T47D (cell line): ENCODE data around the gene INPPL1.
"Not testable (repeated sequence)": the region's sequence is repeated elsewhere in the genome, so short reads cannot be mapped to it uniquely, and the experiment has no call there.

ENCODE experiments used
- DNase-seq, 2 experiments: peaks; one replicate each; pipeline versions ENCODE4 v3.0.0 to v3.0.0-alpha.2; 2011 to 2012; ENCODE audit warnings: low read depth in 1 of 2, low spot score in 1 of 2
- JUND ChIP-seq: IDR thresholded peaks from 2 replicates; pipeline ENCODE4 v1.6.1; 2012; ENCODE audit warnings: low read depth
- in situ Hi-C: cut with HindIII; loops from 2 replicates; pipeline ENCODE4 v1.10.0; 2016; ENCODE audit warnings: low sequenced_read_pairs, low pct_unique_long_range_greater_than_20kb

Gene INPPL1

DNA sequence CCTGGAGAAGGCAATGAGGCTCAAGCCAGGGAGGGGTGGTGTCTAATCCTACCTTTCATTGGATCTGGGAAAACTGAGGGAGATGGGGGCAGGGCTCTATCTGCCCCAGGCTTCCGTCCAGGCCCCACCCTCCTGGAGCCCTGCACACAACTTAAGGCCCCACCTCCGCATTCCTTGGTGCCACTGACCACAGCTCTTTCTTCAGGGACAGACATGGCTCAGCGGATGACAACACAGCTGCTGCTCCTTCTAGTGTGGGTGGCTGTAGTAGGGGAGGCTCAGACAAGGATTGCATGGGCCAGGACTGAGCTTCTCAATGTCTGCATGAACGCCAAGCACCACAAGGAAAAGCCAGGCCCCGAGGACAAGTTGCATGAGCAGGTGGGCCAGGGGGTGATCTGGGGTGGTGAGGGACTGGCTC lies 32.6 kb upstream of the INPPL1 start, which contains the start of gene FOLR1:
TSS of gene FOLR1 (plus strand) at position 180 of the 421 bp plus-strand sequence. CDS start at position 214, 34 bp downstream.
- TF ChIP-seq JUND, result no peak
- in situ Hi-C loops, result no loop called here

DNA sequence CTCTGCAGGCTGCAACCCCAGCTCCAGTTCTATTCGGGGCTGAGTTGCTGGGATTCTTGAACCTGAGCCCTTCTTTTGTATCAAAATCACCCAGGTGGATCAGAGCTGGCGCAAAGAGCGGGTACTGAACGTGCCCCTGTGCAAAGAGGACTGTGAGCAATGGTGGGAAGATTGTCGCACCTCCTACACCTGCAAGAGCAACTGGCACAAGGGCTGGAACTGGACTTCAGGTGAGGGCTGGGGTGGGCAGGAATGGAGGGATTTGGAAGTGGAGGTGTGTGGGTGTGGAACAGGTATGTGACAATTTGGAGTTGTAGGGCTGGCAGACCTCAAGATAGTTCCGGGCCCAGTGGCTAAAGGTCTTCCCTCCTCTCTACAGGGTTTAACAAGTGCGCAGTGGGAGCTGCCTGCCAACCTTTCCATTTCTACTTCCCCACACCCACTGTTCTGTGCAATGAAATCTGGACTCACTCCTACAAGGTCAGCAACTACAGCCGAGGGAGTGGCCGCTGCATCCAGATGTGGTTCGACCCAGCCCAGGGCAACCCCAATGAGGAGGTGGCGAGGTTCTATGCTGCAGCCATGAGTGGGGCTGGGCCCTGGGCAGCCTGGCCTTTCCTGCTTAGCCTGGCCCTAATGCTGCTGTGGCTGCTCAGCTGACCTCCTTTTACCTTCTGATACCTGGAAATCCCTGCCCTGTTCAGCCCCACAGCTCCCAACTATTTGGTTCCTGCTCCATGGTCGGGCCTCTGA lies 28.9 kb upstream of the INPPL1 start:
- no peak for TF ChIP-seq JUND
- DNase-seq, result no peak
- in situ Hi-C loops, result no loop called here

More for the DNA sequence above, 32.6 kb upstream of the INPPL1 start, which contains the start of gene FOLR1:
- DNase-seq, result peak; percentile 26 to 78

DNA sequence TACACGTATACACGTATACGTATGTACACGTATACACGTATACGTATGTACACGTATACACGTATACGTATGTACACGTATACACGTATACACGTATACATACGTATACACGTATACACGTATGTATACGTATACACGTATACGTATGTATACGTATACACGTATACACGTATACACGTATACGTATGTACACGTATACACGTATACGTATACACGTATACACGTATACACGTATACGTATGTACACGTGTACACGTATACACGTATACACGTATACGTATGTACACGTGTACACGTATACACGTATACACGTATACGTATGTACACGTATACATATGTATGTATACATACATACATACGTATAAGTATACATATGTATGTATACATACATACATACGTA lies 23.1 kb upstream of the INPPL1 start:
- in situ Hi-C loops, DNase-seq: not testable (repeated sequence)

DNA sequence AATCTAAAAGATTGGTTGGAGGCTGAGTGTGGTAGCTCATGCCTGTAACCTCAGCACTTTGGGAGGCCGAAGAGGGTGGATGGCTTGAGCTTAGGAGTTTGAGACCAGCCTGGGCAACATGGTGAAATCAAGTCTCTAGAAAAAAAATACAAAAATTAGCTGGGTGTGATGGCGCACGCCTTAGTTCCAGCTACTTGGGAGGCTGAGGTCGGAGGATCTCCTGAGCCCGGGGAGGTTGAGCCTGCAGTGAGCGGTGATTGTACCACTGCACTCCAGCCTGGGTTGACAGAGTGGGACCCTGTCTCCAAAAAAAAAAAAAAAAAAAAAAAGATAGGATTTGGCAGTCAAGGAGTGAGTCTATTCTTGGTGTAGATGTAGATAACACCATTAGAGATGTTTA lies 22.0 kb upstream of the INPPL1 start:
- DNase-seq, result no peak
- in situ Hi-C loops, result no loop called here
- TF ChIP-seq JUND, result no peak

DNA sequence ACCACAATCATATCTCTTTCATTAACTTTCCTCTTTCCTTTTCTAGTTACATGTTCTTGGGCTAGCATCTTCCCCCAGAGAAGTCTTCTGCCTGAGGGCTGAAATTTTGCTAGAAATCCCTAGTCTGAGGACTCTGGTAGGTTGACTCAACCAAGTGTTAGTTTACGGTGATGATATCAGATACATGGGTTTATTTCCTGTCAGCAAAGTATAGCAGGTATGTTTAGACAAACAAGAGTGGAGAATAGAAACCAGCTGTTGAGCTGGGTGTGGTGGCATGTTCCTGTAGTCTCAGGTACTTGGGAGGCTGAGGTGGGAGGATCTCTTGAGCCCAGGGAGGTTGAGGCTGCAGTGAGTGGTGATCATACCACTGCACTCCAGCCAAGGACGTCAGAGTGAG lies 21.4 kb upstream of the INPPL1 start:
- no peak for TF ChIP-seq JUND
- peak in 1 of 2 experiments; percentile 27 for DNase-seq
- in situ Hi-C loops, result no loop called here

DNA sequence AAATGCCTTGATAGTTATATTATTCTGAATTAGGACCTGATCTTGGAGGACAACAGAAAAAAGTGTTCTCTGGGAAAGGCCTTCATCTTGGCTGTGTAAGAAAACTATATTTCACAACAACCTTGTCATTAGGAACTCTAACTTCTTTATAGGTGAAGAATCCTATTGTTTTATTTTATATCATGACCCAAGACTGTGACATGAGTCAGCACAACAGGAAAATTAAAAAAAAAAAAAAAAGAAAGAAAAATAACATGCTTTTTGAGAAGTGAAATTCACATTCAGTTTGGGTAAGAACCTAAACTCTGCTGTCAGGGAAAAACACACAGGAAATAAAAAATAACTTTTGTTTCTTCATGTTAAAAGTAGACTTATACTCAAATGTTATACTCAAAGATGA lies 19.7 kb upstream of the INPPL1 start:
- TF ChIP-seq JUND, result no peak
- no peak for DNase-seq
- in situ Hi-C loops, result no loop called here

DNA sequence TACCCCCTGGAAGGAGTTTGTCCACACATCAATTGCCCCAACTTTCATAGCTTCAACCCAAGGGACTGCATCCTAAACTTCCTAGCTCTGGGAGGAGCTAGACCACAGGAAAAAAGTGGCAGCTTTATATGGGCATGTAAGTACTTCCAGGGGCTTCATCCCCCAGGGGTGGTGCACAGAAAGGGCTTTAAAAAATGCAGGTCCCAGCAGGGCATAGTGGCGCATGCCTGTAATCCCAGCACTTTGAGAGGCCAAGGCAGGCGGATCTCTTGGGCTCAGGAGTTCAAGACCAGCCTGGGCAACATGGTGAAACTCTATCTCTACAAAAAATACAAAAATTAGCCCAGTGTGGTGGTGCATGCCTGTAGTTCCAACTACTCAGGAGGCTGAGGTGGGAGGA lies 17.8 kb upstream of the INPPL1 start:
- in situ Hi-C loops, DNase-seq: not testable (repeated sequence)

DNA sequence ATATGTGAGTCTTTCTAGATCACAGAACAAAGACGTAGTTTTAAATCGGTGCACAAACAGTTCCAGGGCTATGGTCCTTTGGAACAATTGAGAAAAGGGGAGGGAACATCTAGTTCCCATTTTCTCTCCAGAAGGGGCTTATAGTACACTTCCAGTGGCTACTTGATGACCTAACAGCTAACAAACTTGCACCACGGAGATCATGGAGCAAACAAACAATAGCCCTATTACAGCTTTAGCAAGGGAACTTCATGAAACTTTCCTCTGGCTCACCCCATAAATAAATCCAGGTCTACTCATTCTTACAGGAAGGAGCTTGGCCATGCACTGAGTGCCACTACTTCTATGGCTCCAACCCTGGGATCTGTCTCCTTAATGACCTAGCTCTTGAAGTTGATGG lies 16.3 kb upstream of the INPPL1 start:
- no peak for DNase-seq
- in situ Hi-C loops, result no loop called here
- TF ChIP-seq JUND, result no peak

DNA sequence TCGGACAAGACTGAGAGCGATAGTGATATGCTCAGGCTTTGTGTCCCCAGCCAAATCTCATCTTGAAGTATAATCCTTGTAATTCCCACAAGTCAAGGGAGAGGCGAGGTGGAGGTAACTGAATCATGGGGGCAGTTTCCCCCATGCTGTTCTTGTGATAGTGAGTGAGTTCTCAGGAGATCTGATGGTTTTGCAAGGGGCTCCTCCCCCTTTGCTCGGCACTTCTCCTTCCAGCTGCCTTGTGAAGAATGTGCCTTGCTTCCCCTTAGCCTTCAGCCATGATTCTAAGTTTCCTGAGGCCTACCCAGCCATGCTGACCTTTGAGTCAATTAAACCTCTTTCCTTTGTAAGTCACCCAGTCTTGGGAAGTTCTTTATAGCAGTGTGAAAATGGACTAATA lies 15.5 kb upstream of the INPPL1 start:
- TF ChIP-seq JUND, result no peak
- DNase-seq, result no peak
- in situ Hi-C loops, result no loop called here

DNA sequence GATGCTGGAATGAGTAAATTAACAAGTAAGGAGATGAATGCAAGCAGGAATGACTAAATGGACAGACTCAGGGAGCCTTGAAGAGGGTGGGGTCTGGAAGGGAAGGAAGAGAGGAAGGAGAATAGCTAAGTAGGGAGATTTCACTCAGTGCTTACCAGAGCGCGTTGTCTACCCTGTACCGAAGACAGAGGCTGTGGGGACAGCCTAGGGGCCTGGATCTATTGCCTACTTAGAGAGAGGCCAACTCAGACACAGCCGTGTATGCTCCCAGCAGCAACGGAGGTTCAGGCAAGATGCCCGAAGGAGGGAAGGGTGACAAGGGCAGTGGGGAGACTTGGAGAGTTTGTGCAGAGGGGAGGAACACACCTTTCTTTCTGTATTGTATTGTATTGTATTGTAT lies 7.9 kb upstream of the INPPL1 start, which contains the start of gene FOLR2:
TSS of gene FOLR2 (plus strand) at position 157 of the 400 bp plus-strand sequence. CDS start 1,791 bp downstream, outside the sequence.
- in situ Hi-C loops, result no loop called here
- no peak for TF ChIP-seq JUND
- DNase-seq, result no peak

DNA sequence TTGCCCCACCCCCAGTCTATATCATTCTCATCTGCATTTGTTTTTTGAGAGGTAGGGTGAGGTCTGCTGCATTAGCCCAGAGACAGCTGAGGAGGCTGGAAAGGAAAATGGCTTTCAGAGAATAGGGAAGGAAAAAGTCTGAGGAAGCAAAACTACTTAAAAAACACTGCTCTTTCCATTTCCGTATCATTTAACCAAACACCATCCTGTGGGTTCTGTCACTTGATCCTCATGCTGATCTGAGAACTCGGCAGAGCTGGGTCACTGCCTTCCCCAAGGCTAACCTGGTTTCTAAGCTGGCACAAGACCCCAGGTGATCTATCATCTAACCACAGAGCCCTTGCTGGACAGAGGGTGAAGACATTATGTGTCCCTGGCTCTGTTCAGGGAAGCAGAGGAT lies 6.7 kb upstream of the INPPL1 start:
- no peak for TF ChIP-seq JUND
- in situ Hi-C loops, result no loop called here
- DNase-seq, result no peak

DNA sequence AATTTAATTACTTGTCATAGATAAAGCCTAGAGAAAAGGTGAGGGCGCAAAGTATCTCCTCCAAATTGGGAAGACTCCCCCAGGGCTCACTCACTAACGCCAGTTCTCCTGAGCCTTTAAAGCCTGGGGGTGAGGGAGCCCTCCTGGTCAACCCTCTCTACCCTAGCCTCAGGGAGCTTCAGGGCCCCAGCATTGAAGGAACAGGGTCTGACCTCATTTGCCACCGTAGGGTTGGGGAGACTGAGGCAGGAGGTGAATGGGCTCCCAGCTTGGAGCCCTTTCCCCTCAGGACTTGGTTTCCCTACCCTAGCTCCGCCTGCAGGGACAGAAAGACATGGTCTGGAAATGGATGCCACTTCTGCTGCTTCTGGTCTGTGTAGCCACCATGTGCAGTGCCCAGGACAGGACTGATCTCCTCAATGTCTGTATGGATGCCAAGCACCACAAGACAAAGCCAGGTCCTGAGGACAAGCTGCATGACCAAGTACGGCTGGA lies 6.3 kb upstream of the INPPL1 start:
- no peak for TF ChIP-seq JUND
- in situ Hi-C loops, result no loop called here
- no peak for DNase-seq

DNA sequence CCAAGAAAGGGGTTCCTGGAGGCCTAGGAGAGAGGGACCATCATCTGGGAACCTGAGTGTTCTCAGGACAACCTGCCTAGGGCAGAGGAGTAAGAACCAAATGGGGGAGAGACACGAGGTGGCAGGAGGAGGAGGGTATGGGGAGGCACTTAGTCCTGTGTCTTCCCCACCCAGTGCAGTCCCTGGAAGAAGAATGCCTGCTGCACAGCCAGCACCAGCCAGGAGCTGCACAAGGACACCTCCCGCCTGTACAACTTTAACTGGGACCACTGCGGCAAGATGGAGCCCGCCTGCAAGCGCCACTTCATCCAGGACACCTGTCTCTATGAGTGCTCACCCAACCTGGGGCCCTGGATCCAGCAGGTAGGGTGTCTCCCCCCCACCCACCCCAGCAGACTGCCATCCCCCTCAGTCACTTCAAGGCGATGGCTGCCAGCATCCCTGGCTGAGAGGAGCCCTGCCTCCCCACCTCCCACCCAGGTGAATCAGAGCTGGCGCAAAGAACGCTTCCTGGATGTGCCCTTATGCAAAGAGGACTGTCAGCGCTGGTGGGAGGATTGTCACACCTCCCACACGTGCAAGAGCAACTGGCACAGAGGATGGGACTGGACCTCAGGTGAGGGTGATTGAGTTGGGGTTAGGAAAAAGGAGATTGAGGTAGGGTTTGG lies 3.7 kb upstream of the INPPL1 start:
- no peak for DNase-seq
- TF ChIP-seq JUND, result no peak
- in situ Hi-C loops, result no loop called here
